Nephron (organoid): ENCODE data around the gene BASP1.

ENCODE experiments used
- H3K27ac Mint-ChIP-seq, 3 experiments: 2 replicates each; pipeline ENCODE4 v1.8.0; 2020; ENCODE audit warnings: mixed read lengths in 3 of 3, mild to moderate bottlenecking in 2 of 3, moderate library complexity in 1 of 3
- H3K27me3 Mint-ChIP-seq: 2 replicates; pipeline ENCODE4 v1.8.0; 2021; ENCODE audit warnings: low read depth, mild to moderate bottlenecking, moderate library complexity, mixed read lengths
- H3K36me3 Mint-ChIP-seq: 2 replicates; pipeline ENCODE4 v1.8.0; 2020; ENCODE audit warnings: low read depth, mixed read lengths
- H3K4me1 Mint-ChIP-seq: 2 replicates; pipeline ENCODE4 v1.8.0; 2020; ENCODE audit warnings: mixed read lengths
- H3K4me3 Mint-ChIP-seq, 3 experiments: 2 replicates each; pipeline ENCODE4 v1.8.0; 2020; ENCODE audit warnings: mild to moderate bottlenecking in 3 of 3, mixed read lengths in 3 of 3, moderate library complexity in 2 of 3
- H3K9me3 Mint-ChIP-seq: 2 replicates; pipeline ENCODE4 v1.8.0; 2020; ENCODE audit warnings: mixed read lengths
- TF ChIP-seq, protein P1 (sequence below), 3 experiments: fragments of 200-600 bp; sonication (generic); IDR thresholded peaks; one replicate each; pipeline ENCODE4 v1.5.0; 2021; ENCODE audit warnings: antibody characterized with exemption in 3 of 3; ENCODE audit not compliant: unreplicated experiment in 3 of 3

BASP1 gene

DNA sequence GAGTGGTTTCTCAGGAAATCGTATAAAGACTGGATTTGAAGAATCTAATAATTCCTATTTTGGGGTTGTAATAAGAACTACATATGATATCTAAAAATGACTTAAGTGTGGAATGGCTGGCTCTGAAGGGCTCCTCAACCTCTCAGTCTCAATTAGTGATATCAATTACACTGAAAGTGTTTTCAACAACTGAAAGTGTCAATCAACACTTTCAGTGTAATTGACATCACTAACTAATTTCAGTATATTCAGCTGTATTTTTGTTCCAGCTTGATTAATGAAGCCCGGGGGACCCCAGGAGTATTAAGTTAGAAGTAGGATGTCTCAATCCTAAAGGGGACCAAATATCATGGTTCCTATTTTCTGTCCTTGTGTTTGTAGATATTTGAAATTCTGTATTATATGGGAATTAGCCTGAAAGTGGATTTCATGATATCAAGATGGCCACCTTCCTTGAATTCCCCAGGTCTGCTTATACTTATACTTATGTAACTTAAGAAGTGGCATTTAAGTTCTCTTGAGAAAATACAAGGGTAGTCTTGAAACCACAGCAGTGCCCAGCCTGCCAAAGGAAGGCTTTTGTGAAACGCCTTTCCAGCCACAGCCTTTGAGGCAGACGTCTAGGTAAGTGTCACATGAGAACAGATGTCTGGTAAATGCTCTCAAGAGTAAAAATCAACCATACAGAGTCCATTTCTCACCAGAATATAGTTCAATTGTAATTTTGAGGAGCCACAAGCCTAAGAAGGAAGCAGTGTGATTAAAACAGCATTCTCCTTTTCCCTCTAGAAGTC lies 4.6 kb downstream of the BASP1 start:
- Mint-ChIP-seq H3K27me3 (no peaks in the 10 kb centered on the region), H3K4me1 (peaks cover 58% of the 10 kb centered on the region), H3K4me3 (peak overlapping the region; percentile 13 to 31 (median 17)), H3K27ac (peak overlapping the region in 2 of 3 experiments; percentile 14 to 74), H3K9me3 (no peaks in the 10 kb centered on the region), H3K36me3 (peaks cover 43% of the 10 kb centered on the region)
- TF ChIP-seq, protein P1, sequence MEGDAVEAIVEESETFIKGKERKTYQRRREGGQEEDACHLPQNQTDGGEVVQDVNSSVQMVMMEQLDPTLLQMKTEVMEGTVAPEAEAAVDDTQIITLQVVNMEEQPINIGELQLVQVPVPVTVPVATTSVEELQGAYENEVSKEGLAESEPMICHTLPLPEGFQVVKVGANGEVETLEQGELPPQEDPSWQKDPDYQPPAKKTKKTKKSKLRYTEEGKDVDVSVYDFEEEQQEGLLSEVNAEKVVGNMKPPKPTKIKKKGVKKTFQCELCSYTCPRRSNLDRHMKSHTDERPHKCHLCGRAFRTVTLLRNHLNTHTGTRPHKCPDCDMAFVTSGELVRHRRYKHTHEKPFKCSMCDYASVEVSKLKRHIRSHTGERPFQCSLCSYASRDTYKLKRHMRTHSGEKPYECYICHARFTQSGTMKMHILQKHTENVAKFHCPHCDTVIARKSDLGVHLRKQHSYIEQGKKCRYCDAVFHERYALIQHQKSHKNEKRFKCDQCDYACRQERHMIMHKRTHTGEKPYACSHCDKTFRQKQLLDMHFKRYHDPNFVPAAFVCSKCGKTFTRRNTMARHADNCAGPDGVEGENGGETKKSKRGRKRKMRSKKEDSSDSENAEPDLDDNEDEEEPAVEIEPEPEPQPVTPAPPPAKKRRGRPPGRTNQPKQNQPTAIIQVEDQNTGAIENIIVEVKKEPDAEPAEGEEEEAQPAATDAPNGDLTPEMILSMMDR (IDR thresholded peaks at IDR 0.05; ENCODE audit: unreplicated experiment in 3 of 3), result no peak

DNA sequence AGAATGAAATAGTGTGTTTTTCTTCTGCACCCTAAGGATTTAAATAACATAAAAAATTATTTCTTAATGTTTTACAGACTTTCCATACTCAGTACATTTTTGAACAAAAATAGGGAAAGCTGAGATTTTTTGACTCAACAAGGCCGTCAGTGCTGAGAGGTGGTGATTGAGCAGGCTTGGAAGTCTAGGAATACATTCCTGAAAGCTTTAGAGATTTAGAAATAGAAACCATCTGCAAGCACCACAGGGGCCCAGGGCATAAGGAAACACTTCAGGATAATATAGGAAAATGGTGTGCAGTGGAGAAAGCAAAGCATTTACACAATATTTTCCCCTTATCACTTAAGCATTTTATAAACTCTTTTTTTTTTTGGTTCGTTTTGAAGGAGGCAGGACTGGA lies 5.2 kb downstream of the BASP1 start:
- TF ChIP-seq, protein P1 (IDR thresholded peaks at IDR 0.05; ENCODE audit: unreplicated experiment in 3 of 3), result no peak
- peaks cover 44% of the 10 kb centered on the region for H3K36me3 Mint-ChIP-seq

DNA sequence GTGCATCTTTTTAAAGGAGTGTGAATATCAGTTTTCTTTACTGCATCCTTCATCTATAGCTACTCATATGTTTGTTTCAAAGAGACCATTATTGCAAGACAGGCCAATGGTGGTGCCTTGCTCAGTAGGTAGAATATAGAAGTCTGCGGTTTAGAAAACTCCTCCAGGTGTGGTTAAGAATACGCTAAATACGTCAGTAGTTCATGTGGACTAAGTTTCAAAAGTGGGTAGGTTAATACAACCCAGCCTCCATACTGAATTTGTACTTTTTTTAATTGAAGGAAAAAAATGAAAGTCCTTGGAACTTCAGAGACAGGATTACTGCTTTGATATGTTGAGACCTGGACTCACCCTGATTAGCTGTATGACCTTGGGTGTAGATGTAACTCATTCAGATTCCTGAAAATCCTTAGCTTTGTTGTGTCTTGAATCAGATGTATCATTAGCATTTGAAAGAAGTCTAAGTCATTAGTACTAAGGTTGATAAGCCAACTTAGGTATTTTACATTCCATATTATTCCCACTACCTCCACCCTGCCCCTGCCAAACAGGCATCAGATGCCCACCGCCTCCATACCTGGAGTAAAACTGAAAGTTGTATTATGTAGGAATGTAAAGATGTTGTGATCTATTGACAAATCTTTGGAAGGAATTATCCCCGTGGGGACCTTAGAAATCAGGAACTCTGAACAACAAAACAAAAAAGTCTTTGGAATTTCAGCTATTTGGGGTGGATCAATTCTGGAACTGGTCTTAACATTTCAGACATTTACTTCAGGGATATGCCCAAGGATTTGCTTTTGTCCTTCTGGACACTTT lies 6.1 kb downstream of the BASP1 start:
- TF ChIP-seq, protein P1 (IDR thresholded peaks at IDR 0.05; ENCODE audit: unreplicated experiment in 3 of 3), result no peak
- Mint-ChIP-seq H3K9me3 (no peaks in the 10 kb centered on the region), H3K27ac (peak overlapping the region in 1 of 3 experiments; percentile 34), H3K36me3 (peaks cover 53% of the 10 kb centered on the region), H3K4me1 (peaks cover 65% of the 10 kb centered on the region), H3K27me3 (no peaks in the 10 kb centered on the region), H3K4me3 (peak overlapping the region in 1 of 3 experiments; percentile 16)

More for the DNA sequence above, 5.2 kb downstream of the BASP1 start:
- Mint-ChIP-seq H3K27ac (peak overlapping the region in 2 of 3 experiments; percentile 14 to 74), H3K4me3 (peak overlapping the region in 2 of 3 experiments; percentile 6 to 16), H3K27me3 (no peaks in the 10 kb centered on the region), H3K4me1 (peaks cover 58% of the 10 kb centered on the region), H3K9me3 (no peaks in the 10 kb centered on the region)

DNA sequence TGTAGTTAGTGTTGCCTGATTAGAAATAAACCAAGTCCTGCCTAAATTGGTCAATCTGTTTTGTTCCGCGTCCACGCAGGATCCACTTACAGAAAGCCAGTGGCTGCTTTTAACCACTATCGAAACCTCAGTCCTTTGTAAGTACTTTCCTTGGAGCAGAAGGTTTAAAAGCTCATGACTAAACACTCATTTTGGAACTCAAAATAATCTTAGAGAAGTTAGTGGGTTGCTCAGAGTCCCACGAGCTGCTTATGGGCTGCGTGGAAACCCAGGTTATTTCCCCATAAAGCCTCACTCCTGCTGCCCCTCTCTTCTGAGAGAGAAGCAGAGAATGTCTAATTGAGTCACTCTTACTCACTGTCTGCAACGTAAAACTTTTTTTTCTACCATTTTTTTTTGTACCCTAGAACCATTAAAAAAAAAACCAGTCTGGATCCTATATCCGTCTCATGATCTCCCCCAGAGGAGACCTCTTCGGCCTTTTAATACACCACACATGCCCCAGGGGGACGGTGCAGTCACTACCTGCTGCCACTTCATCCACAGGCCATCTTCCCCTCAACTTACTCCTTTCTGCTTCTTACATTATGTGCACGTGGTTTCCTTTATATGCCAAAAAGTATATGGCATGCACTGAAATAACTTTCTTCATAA lies 7.6 kb downstream of the BASP1 start:
- H3K36me3 Mint-ChIP-seq, result peaks cover 61% of the 10 kb centered on the region
- H3K27ac Mint-ChIP-seq, result no peak overlapping the region
- peak overlapping the region in 1 of 3 experiments; percentile 20 for H3K4me3 Mint-ChIP-seq
- H3K4me1 Mint-ChIP-seq, result peaks cover 66% of the 10 kb centered on the region
- no peaks in the 10 kb centered on the region for H3K9me3 Mint-ChIP-seq
- no peaks in the 10 kb centered on the region for H3K27me3 Mint-ChIP-seq
- TF ChIP-seq, protein P1 (IDR thresholded peaks at IDR 0.05; ENCODE audit: unreplicated experiment in 3 of 3), result no peak

DNA sequence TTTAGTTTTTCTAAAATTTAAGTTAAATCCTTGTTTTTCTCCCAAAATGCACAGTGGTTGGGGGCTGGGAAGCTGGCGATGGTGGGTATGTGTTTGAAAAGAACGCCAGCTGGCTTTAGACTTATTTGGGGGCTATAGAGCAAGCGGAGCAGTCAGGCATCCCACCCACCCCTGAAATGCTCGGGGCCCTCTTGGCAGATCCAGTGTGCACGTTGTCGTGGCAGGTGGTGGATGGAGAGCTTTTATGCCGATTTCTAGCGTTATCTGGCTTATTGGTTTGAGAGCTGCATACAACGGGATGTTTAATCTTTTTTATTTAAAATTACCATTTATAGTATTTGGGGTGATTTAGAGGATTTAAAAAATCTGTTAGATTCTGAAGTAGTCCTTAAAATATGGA lies 8.1 kb downstream of the BASP1 start:
- TF ChIP-seq, protein P1 (IDR thresholded peaks at IDR 0.05; ENCODE audit: unreplicated experiment in 3 of 3), result no peak
- Mint-ChIP-seq H3K4me1 (peaks cover 63% of the 10 kb centered on the region), H3K36me3 (peaks cover 67% of the 10 kb centered on the region), H3K27me3 (no peaks in the 10 kb centered on the region), H3K4me3 (no peak overlapping the region), H3K27ac (no peak overlapping the region), H3K9me3 (no peaks in the 10 kb centered on the region)
